H1 (cell line): ENCODE measurements around the gene CTNND2. TPM values are rescaled to one million over a fixed set of nuclear protein-coding genes. Genes with fewer than 3 reads are reported as not detected.

Experiments used
- CTCF ChIA-PET: fragments of 300-600 bp; sonication (Branson Sonifier 250); formaldehyde crosslinking; loops from one replicate; lab custom pipeline; 2021; ENCODE audit not compliant: partially characterized antibody; lab: Charles Lee
- POLR2A ChIA-PET: fragments of 300-600 bp; sonication (Branson Sonifier 250); formaldehyde crosslinking; loops from one replicate; lab custom pipeline; 2021; ENCODE audit warnings: inconsistent platforms; ENCODE audit not compliant: partially characterized antibody; lab: Charles Lee
- DNase-seq, 2 experiments: peaks; one replicate each; pipeline versions ENCODE4 v3.0.0 to v3.0.0-alpha.2; 2010 to 2022; ENCODE audit warnings: low spot score in 2 of 2, low read depth in 1 of 2, mixed read lengths in 1 of 2
- FAIRE-seq: peaks from 2 replicates; lab custom pipeline; 2011; peaks lifted over from hg19 to GRCh38; lab: Jason Lieb, UNC
- H2AFZ ChIP-seq: 2 replicates; pipeline ENCODE4 v1.8.1; 2012; ENCODE audit warnings: low read length, inconsistent platforms
- H2AK5ac ChIP-seq: 2 replicates; pipeline ENCODE4 v1.6.1; 2013; ENCODE audit warnings: low read depth, low read length
- H2BK120ac ChIP-seq: replicated peaks from 2 replicates; pipeline ENCODE3; 2013; ENCODE audit warnings: low read depth, low read length, inconsistent platforms
- H2BK12ac ChIP-seq: 2 replicates; pipeline ENCODE4 v1.6.1; 2013; ENCODE audit warnings: low read depth, low read length
- H2BK15ac ChIP-seq: 2 replicates; pipeline ENCODE4 v1.6.1; 2013; ENCODE audit warnings: low read length
- H2BK20ac ChIP-seq: 2 replicates; pipeline ENCODE4 v1.6.1; 2013; ENCODE audit warnings: low read length
- H2BK5ac ChIP-seq: 2 replicates; pipeline ENCODE4 v1.6.1; 2013; ENCODE audit warnings: low read depth, low read length
- H3K14ac ChIP-seq: 2 replicates; pipeline ENCODE4 v1.6.1; 2013; ENCODE audit warnings: inconsistent platforms; ENCODE audit not compliant: insufficient read length
- H3K18ac ChIP-seq: 2 replicates; pipeline ENCODE4 v1.6.1; 2013; ENCODE audit warnings: low read length; ENCODE audit errors: extremely low read depth
- H3K23ac ChIP-seq: 2 replicates; pipeline ENCODE4 v1.6.1; 2013; ENCODE audit warnings: inconsistent platforms; ENCODE audit not compliant: insufficient read length
- H3K23me2 ChIP-seq: 2 replicates; pipeline ENCODE4 v1.6.1; 2013; ENCODE audit warnings: low read depth, low read length
- H3K27ac ChIP-seq: 2 replicates; pipeline ENCODE4 v1.6.1; 2011; ENCODE audit warnings: low read depth, low read length, inconsistent platforms
- H3K27me3 ChIP-seq, 4 experiments: replicated peaks in 1 of 4; 1 replicate in 1 of 4; 2 replicates in 3 of 4; pipeline versions ENCODE4 v1.6.1 to v1.8.1; 2011 to 2013; ENCODE audit warnings: low read length in 3 of 4, mild to moderate bottlenecking in 3 of 4, inconsistent platforms in 2 of 4, mixed read lengths in 2 of 4, moderate library complexity in 1 of 4; ENCODE audit not compliant: control insufficient read depth in 3 of 4, insufficient read depth in 3 of 4; ENCODE audit errors: extremely low read depth in 1 of 4
- H3K36me3 ChIP-seq, 4 experiments: 2 replicates each; pipeline versions ENCODE4 v1.6.1 to v1.8.1; 2011 to 2013; ENCODE audit warnings: mild to moderate bottlenecking in 4 of 4, low read length in 3 of 4, moderate library complexity in 2 of 4, control low read depth in 1 of 4, inconsistent platforms in 1 of 4; ENCODE audit not compliant: insufficient read depth in 4 of 4, control insufficient read depth in 2 of 4
- H3K4ac ChIP-seq: replicated peaks from 2 replicates; pipeline ENCODE3; 2013; ENCODE audit warnings: low read length, low read depth, mixed read lengths, inconsistent platforms; ENCODE audit not compliant: insufficient read length
- H3K4me1 ChIP-seq, 4 experiments: replicated peaks in 1 of 4; 1 replicate in 1 of 4; 2 replicates in 3 of 4; pipeline versions ENCODE4 v1.6.1 to v1.8.1; 2011 to 2013; ENCODE audit warnings: low read length in 3 of 4, inconsistent platforms in 2 of 4, mixed read lengths in 1 of 4; ENCODE audit not compliant: insufficient read depth in 4 of 4, control insufficient read depth in 3 of 4
- H3K4me2 ChIP-seq, 2 experiments: 2 replicates each; pipeline versions ENCODE4 v1.6.1 to v1.8.1; 2011 to 2013; ENCODE audit warnings: low read depth in 2 of 2, low read length in 2 of 2, control low read depth in 1 of 2, inconsistent platforms in 1 of 2, mild to moderate bottlenecking in 1 of 2; ENCODE audit not compliant: insufficient read depth in 1 of 2
- H3K4me3 ChIP-seq, 4 experiments: fragments of 200-600, 300-600 bp in 1 of 4; sonication (generic), shearing (Covaris generic), sonication (Bioruptor Twin) in 1 of 4; 2 replicates each; pipeline versions ENCODE4 v1.5.1 to v1.8.1; 2011 to 2016; ENCODE audit warnings: low read length in 4 of 4, low read depth in 3 of 4, control low read depth in 2 of 4, inconsistent platforms in 2 of 4, mild to moderate bottlenecking in 2 of 4, mixed read lengths in 1 of 4, moderate library complexity in 1 of 4; ENCODE audit not compliant: insufficient read depth in 2 of 4; ENCODE audit errors: extremely low read depth in 1 of 4
- H3K56ac ChIP-seq: replicated peaks from 2 replicates; pipeline ENCODE3; 2013; ENCODE audit warnings: low read depth, mild to moderate bottlenecking, mixed read lengths, low read length, inconsistent platforms; ENCODE audit not compliant: insufficient read length
- H3K79me1 ChIP-seq: 2 replicates; pipeline ENCODE4 v1.6.1; 2013; ENCODE audit warnings: low read depth, low read length, control low read depth
- H3K79me2 ChIP-seq, 2 experiments: 2 replicates each; pipeline versions ENCODE4 v1.6.1 to v1.8.1; 2012 to 2013; ENCODE audit warnings: low read length in 2 of 2, mild to moderate bottlenecking in 2 of 2, inconsistent platforms in 1 of 2; ENCODE audit not compliant: insufficient read depth in 2 of 2, control insufficient read depth in 1 of 2
- H3K9ac ChIP-seq, 4 experiments: replicated peaks in 1 of 4; 1 replicate in 1 of 4; 2 replicates in 3 of 4; pipeline versions ENCODE4 v1.6.1 to v1.8.1; 2011 to 2013; ENCODE audit warnings: low read depth in 3 of 4, low read length in 3 of 4, control low read depth in 2 of 4, mild to moderate bottlenecking in 2 of 4, moderate library complexity in 2 of 4, inconsistent platforms in 1 of 4; ENCODE audit errors: extremely low read depth in 1 of 4
- H3K9me3 ChIP-seq, 2 experiments: 2 replicates each; pipeline versions ENCODE4 v1.6.1 to v1.8.1; 2012 to 2013; ENCODE audit warnings: mild to moderate bottlenecking in 2 of 2, moderate library complexity in 2 of 2, control low read depth in 1 of 2, inconsistent platforms in 1 of 2, low read depth in 1 of 2, low read length in 1 of 2, mixed read lengths in 1 of 2; ENCODE audit not compliant: insufficient read depth in 2 of 2
- H4K20me1 ChIP-seq, 2 experiments: replicated peaks in 1 of 2; 2 replicates each; pipeline versions ENCODE3 to v1.8.1; 2011 to 2013; ENCODE audit warnings: inconsistent platforms in 2 of 2, low read length in 2 of 2, mild to moderate bottlenecking in 1 of 2; ENCODE audit not compliant: insufficient read depth in 2 of 2, control insufficient read depth in 1 of 2
- H4K5ac ChIP-seq: 2 replicates; pipeline ENCODE4 v1.6.1; 2013; ENCODE audit warnings: low read length, low read depth, mixed read lengths, inconsistent platforms; ENCODE audit not compliant: insufficient read length
- H4K8ac ChIP-seq: 2 replicates; pipeline ENCODE4 v1.8.0; 2013; ENCODE audit warnings: mild to moderate bottlenecking, moderate library complexity, low read length, inconsistent platforms; ENCODE audit not compliant: insufficient read depth; ENCODE audit errors: extremely low read depth
- H4K91ac ChIP-seq: replicated peaks from 2 replicates; pipeline ENCODE3; 2013; ENCODE audit warnings: low read length, mixed read lengths, inconsistent platforms; ENCODE audit not compliant: insufficient read length
- ZNF274 ChIP-seq: IDR thresholded peaks from 2 replicates; pipeline ENCODE4 v1.7.0; 2012; ENCODE audit warnings: low read length, borderline replicate concordance; ENCODE audit errors: extremely low read depth
- WGBS, 2 experiments: shearing (Covaris generic) in 1 of 2; methylation state at CpG; one replicate each; pipeline versions ENCODE4 v1.1.6 to v1.1.7; 2013 to 2015; ENCODE audit warnings: low lambda C conversion rate in 2 of 2, mixed read lengths in 2 of 2, inconsistent platforms in 1 of 2, low coverage in 1 of 2, missing lambda C conversion rate in 1 of 2; ENCODE audit not compliant: insufficient replicate concordance in 2 of 2, insufficient coverage in 1 of 2, insufficient read length in 1 of 2; ENCODE audit errors: extremely low coverage in 1 of 2, missing lambda C conversion rate in 1 of 2; 5-methylcytosine and 5-hydroxymethylcytosine counted together
- polyA plus RNA-seq, 7 experiments: library from polyadenylated mRNA; depleted of rRNA in 3 of 7; stranded (reverse) in 5 of 7; unstranded in 2 of 7; fragments of >200 nt in 5 of 7; fragments of 200-250 nt in 2 of 7; gene quantifications; 1 replicate in 5 of 7; 2 replicates in 1 of 7; 4 replicates in 1 of 7; pipeline versions ENCODE4 v1.2.1 to v1.2.3, GENCODE V29; 2011 to 2013; ENCODE audit warnings: missing spikeins in 2 of 7, mixed read lengths in 2 of 7
- total RNA-seq: library from RNA; stranded (reverse); fragmentation: NEBNext Ultra II Directional; extraction: Animal tissue kit (Norgen Biotek cat#: 25700); gene quantifications from 2 replicates; pipeline ENCODE4 v1.2.1, GENCODE V29; 2021

Gene CTNND2
- total and polyA plus RNA-seq, 2 of the 8 experiments (the other 6 are each of a cell fraction or from before 2014, with no cell fraction given): 7.4 to 14.2 TPM

DNA sequence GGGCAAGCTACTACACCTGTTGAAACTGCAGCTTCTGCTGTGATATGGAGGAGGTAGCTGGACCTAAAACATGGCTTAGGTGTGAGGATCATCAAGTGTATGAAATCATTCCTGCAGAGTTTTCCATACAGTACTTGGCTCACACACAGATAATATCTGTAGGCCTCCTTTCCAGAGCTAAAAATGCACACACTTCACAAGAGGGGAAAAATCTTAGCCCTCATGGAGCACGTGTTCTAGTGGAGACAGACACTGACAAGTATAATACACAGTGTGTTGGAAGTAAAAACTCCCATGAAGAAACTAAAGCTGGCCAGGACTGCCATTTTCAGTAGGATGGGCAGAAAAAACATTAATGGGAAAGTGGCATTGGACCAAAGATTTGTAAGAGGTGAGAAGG is 216.7 kb downstream of the CTNND2 start:
- H4K8ac ChIP-seq: no peak overlapping the region
- H2BK120ac ChIP-seq: no peak overlapping the region
- H3K36me3 ChIP-seq: no peaks in the 10 kb centered on the region
- H3K79me2 ChIP-seq: no peaks in the 10 kb centered on the region
- no peak overlapping the region for H3K56ac ChIP-seq
- H3K4me1 ChIP-seq: no peaks in the 10 kb centered on the region
- DNase-seq (no peak), FAIRE-seq (no peak)
- H3K4me3 ChIP-seq: no peak overlapping the region
- H3K4me2 ChIP-seq: no peak overlapping the region
- no peak overlapping the region for H4K91ac ChIP-seq
- WGBS, 2 experiments: 93% methylated on average over 1 of the region's 1 CpG; no CpG with 5 or more reads in 1 of the 2 experiments
- POLR2A ChIA-PET: no interaction called here
- no peak overlapping the region for H4K5ac ChIP-seq
- no peak overlapping the region for H2BK12ac ChIP-seq
- no peak overlapping the region for H2AFZ ChIP-seq
- H3K27ac ChIP-seq: no peak overlapping the region
- H2BK20ac ChIP-seq: no peak overlapping the region
- no peak overlapping the region for H3K18ac ChIP-seq
- no peaks in the 10 kb centered on the region for H3K79me1 ChIP-seq
- H2BK5ac ChIP-seq: no peak overlapping the region
- H3K4ac ChIP-seq: no peak overlapping the region
- no peak overlapping the region for H3K9ac ChIP-seq
- no peak overlapping the region for H2BK15ac ChIP-seq
- no peak overlapping the region for H2AK5ac ChIP-seq
- H3K9me3 ChIP-seq: no peaks in the 10 kb centered on the region
- no peaks in the 10 kb centered on the region for H4K20me1 ChIP-seq
- no peaks in the 10 kb centered on the region for H3K23me2 ChIP-seq
- no peak overlapping the region for H3K14ac ChIP-seq
- CTCF ChIA-PET: interaction anchor here (1.1 kb wide), 1 partner anchor 31 kb away, joined by 3 read pairs; no protein-coding TSS in a partner anchor
- no peak overlapping the region for H3K23ac ChIP-seq
- H3K27me3 ChIP-seq: no peaks in the 10 kb centered on the region
- no peak for TF ChIP-seq ZNF274
